Thyroid gland (tissue), 4 donors: ENCODE data around the gene ZNF474. TPM values are rescaled to one million over a fixed set of nuclear protein-coding genes. Genes with fewer than 3 reads are reported as not detected.

Experiments
- DNase-seq, 2 donors: peaks; one replicate each; pipeline ENCODE4 v3.0.0-alpha.2; 2019
- H3K27ac ChIP-seq, 3 donors: fragments of 200-600 bp; sonication (generic); 1 replicate in 2 of 3; 2 replicates in 1 of 3; pipeline ENCODE4 v1.5.1; 2016 to 2019; ENCODE audit warnings: mild to moderate bottlenecking in 1 of 3, moderate library complexity in 1 of 3
- H3K27me3 ChIP-seq: fragments of 200-600 bp; sonication (generic); one replicate; pipeline ENCODE4 v1.5.1; 2019
- H3K36me3 ChIP-seq, 2 donors: fragments of 200-600 bp; sonication (generic); one replicate each; pipeline ENCODE4 v1.5.1; 2016 to 2019
- H3K4me1 ChIP-seq, 2 donors: fragments of 200-600 bp; sonication (generic); one replicate each; pipeline ENCODE4 v1.5.1; 2017 to 2019
- H3K4me3 ChIP-seq, 3 donors: fragments of 200-600 bp; sonication (generic); replicated peaks in 1 of 3; 1 replicate in 2 of 3; 2 replicates in 1 of 3; pipeline ENCODE4 v1.5.1; 2016; ENCODE audit warnings: mild to moderate bottlenecking in 1 of 3
- H3K9me3 ChIP-seq: fragments of 200-600 bp; sonication (generic); one replicate; pipeline ENCODE4 v1.5.1; 2017
- CTCF ChIP-seq, 6 experiments: fragments of 200-600 bp in 3 of 6; fragments of 450-650 bp in 3 of 6; sonication (generic) in 3 of 6; IDR thresholded peaks; one replicate each; pipeline ENCODE4 v1.5.1; 2016 to 2019; ENCODE audit warnings: antibody characterized with exemption in 6 of 6, mild to moderate bottlenecking in 2 of 6, inconsistent platforms in 1 of 6, moderate library complexity in 1 of 6
- POLR2A ChIP-seq, 2 donors: fragments of 450-650 bp; IDR thresholded peaks; one replicate each; pipeline ENCODE4 v1.6.1; 2017; ENCODE audit warnings: antibody characterized with exemption in 2 of 2, mild to moderate bottlenecking in 2 of 2, moderate library complexity in 1 of 2
- WGBS, 2 donors: methylation state at CpG; one replicate each; pipeline ENCODE4 v1.1.5; 2017; 5-methylcytosine and 5-hydroxymethylcytosine counted together
- intact Hi-C: fragments of 100-400 bp; cut with DNase I; formaldehyde crosslinking; loops from one replicate; pipeline ENCODE4 v1.15.1; 2023
- total RNA-seq, 4 donors: library from RNA; depleted of rRNA; stranded (reverse); fragments of >200 nt; gene quantifications; one replicate each; pipeline ENCODE4 v1.2.3, GENCODE V29; 2016

ZNF474 gene
- total RNA-seq, 4 donors from 2014 or later = 0.33 to 1.5 (median 0.54) TPM; not detected in 1

DNA sequence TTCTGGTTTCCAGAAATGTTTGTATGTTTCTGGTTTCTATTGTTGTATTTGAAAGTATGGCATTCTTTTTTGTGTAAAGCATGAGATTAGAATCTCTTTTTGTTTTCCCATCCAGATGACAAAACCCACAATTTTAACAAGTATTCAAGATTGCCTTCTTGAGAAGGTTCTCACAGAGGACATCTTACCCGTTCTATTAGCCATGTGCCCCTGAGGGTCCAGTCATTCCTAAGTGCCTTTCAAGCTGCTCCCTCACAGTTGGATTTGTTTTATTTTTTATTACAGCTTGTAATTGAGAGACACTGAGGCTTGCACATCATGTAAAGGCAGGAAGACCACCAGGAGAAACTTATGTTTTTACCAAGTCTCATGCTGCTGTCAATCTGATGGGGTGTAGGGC, 32.0 kb upstream of the ZNF474 start:
- Histone ChIP-seq H3K27ac (no peak overlapping the region), H3K36me3 (no peaks in the 10 kb centered on the region), H3K27me3 (no peaks in the 10 kb centered on the region), H3K4me3 (no peak overlapping the region), H3K4me1 (no peaks in the 10 kb centered on the region), H3K9me3 (no peaks in the 10 kb centered on the region)
- intact Hi-C loops = no loop called here
- TF ChIP-seq CTCF (IDR thresholded peaks at IDR 0.05) (no peak), POLR2A (IDR thresholded peaks at IDR 0.05) (no peak)
- DNase-seq = no peak
- 85 to 92% methylated on average over 1 of the region's 1 CpG for WGBS, 2 donors

GRCh38 chr5:122099060-122099790, 30.1 kb upstream of the ZNF474 start:
- intact Hi-C loops = no loop called here
- no peaks in the 10 kb centered on the region for H3K27me3 ChIP-seq
- no peak for DNase-seq
- WGBS, 2 donors = 84 to 92% methylated on average over 6 of the region's 6 CpGs
- no peaks in the 10 kb centered on the region for H3K4me1 ChIP-seq
- no peaks in the 10 kb centered on the region for H3K9me3 ChIP-seq
- H3K36me3 ChIP-seq = no peaks in the 10 kb centered on the region
- no peak for TF ChIP-seq CTCF (IDR thresholded peaks at IDR 0.05)
- TF ChIP-seq POLR2A (IDR thresholded peaks at IDR 0.05) = no peak
- H3K27ac ChIP-seq = no peak overlapping the region
- H3K4me3 ChIP-seq = no peak overlapping the region

GRCh38 chr5:122101636-122102285, 27.6 kb upstream of the ZNF474 start:
- no peak for DNase-seq
- 33 to 37% methylated on average over 4 of the region's 4 CpGs for WGBS, 2 donors
- no peak overlapping the region for H3K4me3 ChIP-seq
- no peaks in the 10 kb centered on the region for H3K27me3 ChIP-seq
- H3K4me1 ChIP-seq = no peaks in the 10 kb centered on the region
- intact Hi-C loops = no loop called here
- H3K9me3 ChIP-seq = no peaks in the 10 kb centered on the region
- H3K27ac ChIP-seq = no peak overlapping the region
- TF ChIP-seq CTCF (IDR thresholded peaks at IDR 0.05) = peak; percentile 23 to 63 (median 48)
- TF ChIP-seq POLR2A (IDR thresholded peaks at IDR 0.05) = no peak
- no peaks in the 10 kb centered on the region for H3K36me3 ChIP-seq

DNA sequence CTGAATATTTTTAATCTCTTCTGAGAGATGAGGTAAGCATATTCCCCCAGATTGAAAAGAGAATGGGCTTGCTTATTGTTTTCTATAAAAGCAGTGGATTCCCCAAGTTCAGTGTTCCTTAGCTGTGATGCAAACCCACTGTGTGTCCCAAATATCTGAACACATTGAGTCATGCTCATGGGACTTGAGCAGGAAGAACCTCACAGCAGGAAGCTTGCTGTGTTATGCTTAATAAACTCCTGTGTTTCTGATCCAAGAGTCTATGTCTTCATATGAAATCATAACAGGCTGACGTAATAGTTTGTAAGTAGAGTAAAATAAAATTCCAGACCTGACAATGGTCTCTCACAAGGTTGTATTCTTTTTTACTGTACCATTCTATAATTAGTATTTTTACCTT, 26.5 kb upstream of the ZNF474 start:
- H3K4me3 ChIP-seq = no peak overlapping the region
- intact Hi-C loops = no loop called here
- H3K9me3 ChIP-seq = no peaks in the 10 kb centered on the region
- no peak overlapping the region for H3K27ac ChIP-seq
- H3K27me3 ChIP-seq = no peaks in the 10 kb centered on the region
- H3K4me1 ChIP-seq = peaks cover 0 to 6% of the 10 kb centered on the region in 2 donors
- WGBS, 2 donors = 73 to 87% methylated on average over 1 of the region's 1 CpG
- H3K36me3 ChIP-seq = no peaks in the 10 kb centered on the region
- no peak for DNase-seq
- TF ChIP-seq POLR2A (IDR thresholded peaks at IDR 0.05) (no peak), CTCF (IDR thresholded peaks at IDR 0.05) (no peak)

DNA sequence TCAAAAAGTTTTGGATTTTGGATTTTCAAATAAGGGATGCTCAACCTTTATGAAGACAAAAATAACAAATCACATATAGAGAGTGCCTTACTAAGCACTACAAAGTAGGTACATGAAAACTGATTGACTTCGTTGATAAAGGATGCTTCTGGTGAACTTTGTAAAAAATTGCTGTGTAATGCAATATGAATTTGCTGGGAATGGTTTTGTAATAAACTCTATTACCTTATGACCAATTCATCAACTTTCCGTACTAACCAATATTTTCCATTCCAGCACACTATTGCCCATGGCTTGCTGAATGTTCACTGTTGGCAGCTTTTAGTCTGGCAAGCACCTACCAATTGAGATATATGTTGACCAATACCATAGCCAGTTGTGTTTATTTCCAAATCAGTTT, 23.4 kb upstream of the ZNF474 start:
- no peak for TF ChIP-seq CTCF (IDR thresholded peaks at IDR 0.05)
- no peak for TF ChIP-seq POLR2A (IDR thresholded peaks at IDR 0.05)
- WGBS, 2 donors = 87 to 93% methylated on average over 2 of the region's 2 CpGs
- Histone ChIP-seq H3K27ac (no peak overlapping the region), H3K27me3 (no peaks in the 10 kb centered on the region), H3K4me1 (peaks cover 0 to 12% of the 10 kb centered on the region in 2 donors), H3K4me3 (no peak overlapping the region), H3K36me3 (no peaks in the 10 kb centered on the region), H3K9me3 (no peaks in the 10 kb centered on the region)
- no peak for DNase-seq
- intact Hi-C loops = no loop called here
